Stimulated activated CD8-positive, alpha-beta memory T cell treated with anti-CD3 and anti-CD28 coated beads, Interleukin-15, amount 100 ng/mL, for 4 hours (primary cell): Measurements from ENCODE around the gene RNF17.
"Not testable (repeated sequence)": the region's sequence is repeated elsewhere in the genome, so short reads cannot be mapped to it uniquely, and the experiment has no call there.

Experiments used
- DNase-seq, 2 donors: peaks; one replicate each; pipeline ENCODE4 v3.0.0-alpha.2; 2020; ENCODE audit warnings: low read depth in 2 of 2

Gene RNF17

DNA sequence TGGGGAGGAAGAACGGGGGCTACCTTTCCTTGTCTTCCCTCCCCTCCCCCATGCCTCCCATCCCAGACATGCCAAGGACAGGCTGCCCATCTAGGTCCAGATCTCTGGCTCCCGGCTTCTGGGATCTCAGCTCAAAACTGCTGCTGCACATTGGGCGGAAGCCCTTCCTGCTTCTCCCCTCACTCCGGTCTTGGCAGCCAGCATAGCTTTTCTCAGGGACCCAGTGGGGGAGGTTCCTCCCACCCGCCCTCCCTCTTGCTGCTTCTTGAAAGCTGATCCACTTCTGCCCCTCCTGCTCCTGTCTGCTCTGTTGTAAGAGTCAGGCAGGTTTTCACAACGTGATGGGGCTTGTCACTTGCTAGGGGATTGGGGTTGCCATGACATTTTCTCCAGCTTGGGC is 21.7 kb upstream of the RNF17 start:
- no peak for DNase-seq

- DNase-seq, result no peak
Observed at GRCh38 chr13:24742977-24743376, 21.0 kb upstream of the RNF17 start.

DNA sequence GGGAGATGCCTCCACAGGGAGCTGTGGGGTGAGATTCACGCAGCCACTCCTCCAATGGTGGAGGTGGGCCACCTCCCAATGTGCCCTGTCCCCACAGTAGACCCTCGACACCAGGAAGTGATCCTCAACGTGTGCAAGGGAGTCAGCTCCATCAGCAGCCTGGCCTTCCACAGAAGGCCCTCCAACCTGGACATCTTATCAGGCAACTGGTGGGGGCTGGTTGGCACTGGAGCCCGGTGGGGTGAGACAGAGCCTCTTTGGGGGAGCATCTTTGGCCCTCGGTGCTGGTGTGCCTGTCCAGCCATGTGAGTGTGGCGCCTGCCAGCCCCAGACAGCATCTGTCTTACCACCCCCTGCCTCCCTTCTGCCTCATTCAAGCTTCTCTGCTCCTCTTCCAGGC is 19.7 kb upstream of the RNF17 start:
- DNase-seq, result no peak

DNA sequence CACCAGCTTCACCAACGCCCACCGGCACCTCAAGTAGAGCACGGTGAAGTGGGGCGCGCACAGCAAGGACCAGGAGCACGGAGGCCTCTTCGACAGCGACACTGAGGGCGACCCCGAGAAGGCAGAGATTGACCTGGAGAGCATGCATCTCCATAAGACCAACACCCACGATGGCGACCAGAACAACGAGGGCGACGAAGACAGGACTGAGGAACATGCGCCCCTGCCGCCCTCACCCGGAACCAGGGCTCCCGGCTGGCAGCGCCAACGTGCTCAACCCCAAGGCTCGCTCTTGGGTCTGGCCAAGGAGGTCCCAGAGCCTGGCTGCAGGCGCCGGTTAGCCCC is 18.5 kb upstream of the RNF17 start:
- DNase-seq, result no peak

GRCh38 chr13:24745861-24746617 is 17.9 kb upstream of the RNF17 start:
- no peak for DNase-seq

DNA sequence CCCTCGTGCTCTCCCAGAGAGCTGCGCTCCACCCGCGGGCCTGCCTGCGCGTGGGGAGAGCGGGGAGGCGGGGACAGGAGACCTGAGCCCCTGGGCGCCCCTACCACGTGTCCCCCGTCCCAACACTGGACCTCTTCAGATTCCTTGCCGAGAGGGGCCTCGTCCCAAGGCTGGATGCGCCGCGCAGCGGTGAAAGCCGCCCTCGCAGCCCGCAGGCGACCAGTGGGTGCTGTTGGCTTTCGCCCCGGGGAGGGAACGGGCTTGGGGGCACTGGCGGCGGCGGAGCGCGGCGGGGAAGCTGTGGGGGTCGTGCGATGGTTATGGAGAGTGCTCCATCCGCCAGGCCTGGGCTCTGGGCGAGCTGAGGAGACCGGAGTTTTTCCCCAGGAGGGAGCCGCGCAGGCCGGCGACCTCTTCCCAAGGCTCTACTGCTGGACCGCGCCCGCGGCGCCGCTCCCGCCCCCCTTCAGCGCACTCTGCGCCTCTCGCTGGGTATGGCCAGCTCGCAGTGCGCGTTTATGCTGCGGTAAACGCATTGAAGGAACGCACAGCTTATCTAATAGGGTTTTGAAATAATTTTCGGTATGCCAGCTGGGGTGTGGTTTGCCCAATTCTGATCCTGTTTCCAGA is 17.2 kb upstream of the RNF17 start:
- DNase-seq, result no peak

- no peak for DNase-seq
Observed at GRCh38 chr13:24747248-24748060, 16.5 kb upstream of the RNF17 start.

DNA sequence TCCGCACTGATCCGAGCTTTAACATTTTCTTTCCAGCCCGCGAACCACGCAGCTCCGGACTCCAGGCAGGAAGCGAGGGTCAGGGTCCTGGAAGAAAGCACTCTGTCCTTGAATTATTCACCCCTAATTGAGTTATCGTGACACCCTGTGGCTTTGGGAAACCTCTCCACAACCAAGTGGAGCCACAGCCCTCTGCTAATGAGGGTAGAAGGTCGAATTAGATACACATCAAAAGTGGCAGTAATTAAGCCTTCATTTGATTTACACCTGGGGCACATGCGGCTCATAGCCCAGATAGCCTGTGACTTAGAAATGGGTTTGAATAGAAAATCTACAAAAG is 15.9 kb upstream of the RNF17 start:
- no peak for DNase-seq

DNA sequence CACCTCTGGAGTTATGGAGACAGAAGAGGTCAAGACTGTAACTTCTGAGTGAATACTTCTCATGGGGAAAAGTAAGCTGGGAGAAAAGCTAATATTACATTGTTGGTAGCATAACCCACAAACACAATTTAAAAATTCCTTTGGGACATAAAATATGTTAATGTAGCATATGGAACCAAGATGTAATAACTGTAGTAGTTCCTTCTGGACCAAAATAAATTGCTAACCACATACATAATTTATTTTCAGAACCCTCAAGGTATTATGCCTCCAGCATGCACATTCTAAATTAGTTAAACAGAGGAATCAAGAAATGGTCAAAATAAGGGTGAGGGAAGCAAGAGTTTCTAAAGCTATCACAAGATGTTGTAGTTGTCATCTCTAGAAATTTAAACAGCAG is 4.8 kb upstream of the RNF17 start:
- no peak for DNase-seq

- DNase-seq, result no peak
Observed at GRCh38 chr13:24764276-24764630, 284 bp downstream of the RNF17 start.

DNA sequence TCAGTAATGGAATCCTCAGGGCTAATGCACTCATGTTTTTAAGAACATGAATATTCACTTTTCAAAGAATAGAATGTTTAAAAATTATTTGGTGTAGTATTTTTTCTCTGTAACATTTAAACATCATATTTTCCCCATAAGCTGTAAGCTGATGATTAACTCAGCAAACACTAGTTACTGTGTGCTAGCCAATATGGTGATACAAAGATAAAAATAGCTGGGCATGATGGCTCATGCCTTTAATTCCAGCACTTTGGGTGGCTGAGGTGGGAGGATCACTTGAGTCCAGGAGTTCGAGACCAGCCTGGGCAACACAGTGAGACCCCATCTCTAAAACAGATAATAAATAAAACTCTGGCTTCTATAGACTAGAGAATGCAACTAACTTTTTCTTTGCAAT is 13.2 kb downstream of the RNF17 start:
- DNase-seq, result no peak

GRCh38 chr13:24784319-24784718 is 20.4 kb downstream of the RNF17 start:
- no peak for DNase-seq

DNA sequence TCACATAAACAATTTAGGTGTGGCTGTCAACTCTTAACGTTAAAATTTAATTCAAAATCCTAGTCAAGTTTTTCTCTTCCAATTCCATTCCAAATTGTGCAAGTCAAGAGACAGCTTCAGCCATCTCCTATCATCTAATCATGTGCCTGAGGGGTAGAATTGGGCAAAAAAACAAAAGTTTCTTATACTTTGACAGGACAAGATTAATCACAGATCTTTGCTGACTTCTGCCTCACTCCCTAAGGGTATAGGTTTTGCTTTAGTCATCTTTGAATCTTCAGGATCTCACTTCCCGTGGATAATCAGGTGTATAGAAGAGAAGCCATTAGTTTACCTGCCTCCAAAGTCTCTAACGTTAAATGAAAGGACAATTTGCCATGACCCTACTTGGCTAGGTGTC is 24.6 kb downstream of the RNF17 start:
- DNase-seq, result no peak

- no peak for DNase-seq
Observed at GRCh38 chr13:24802074-24802473, 38.1 kb downstream of the RNF17 start.

DNA sequence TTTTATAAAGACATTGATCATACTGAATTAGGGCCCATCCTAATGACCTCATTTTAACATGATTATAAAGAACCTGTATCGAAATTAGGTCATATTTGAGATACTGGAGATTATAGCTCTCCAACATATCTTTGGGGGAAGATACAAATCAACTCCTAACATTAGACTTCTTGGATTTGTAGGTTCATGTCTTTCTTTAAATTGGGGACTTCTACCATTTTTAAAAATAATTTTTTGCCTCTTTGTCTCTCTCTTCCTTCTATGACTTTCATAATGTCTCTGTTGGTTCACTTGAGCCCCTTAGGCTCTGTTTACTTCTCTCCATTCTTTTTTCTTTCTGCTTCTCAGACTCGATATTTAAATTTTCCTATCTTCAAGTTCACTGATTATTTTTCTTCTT is 57.2 kb downstream of the RNF17 start:
- no peak for DNase-seq

GRCh38 chr13:24822640-24823039 is 58.7 kb downstream of the RNF17 start:
- no peak for DNase-seq

DNA sequence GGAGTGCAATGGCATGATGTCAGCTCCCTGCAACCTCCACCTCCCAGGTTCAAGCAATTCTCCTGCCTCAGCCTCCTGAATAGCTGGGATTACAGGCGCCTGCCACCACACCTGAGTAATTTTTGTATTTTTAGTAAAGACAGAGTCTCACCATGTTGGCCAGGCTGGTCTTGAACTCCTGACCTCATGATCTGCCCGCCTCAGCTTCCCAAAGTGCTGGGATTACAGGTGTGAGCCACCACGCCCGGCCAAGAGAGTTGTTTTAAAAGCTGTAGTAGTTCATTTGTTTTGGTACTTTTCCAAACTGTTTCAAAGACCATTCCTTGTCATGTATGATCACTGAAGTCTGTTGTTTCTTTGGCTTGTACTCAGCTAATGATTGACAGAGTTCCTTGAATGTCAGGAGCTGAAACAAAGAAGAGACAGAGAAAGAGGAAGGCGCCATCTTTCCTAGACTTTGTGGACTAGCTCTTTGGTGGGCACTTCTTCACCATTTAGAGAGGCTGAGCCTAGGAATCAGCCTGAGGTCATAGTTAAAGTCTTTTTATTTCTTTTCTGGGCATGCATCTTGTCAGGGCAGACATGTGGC is 59.2 kb downstream of the RNF17 start:
- not testable (repeated sequence) for DNase-seq

DNA sequence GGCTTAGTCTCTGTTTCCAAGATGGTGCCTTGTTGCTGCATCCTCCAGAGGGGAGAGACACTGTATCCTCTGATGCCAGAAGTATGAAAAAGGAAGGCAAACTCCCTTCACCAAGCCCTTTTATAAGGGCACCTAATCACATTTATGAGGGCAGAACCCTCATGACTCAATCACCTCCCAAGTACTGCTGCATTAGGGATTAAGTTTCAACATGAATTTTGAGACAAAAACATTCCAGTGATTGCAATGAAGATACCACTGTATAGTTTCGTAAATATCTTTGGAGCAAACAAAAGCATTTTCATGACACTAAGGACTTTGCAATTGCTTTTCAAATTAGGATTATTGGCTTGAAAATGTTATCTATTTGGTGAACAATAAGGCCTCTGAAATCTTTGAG is 63.8 kb downstream of the RNF17 start:
- DNase-seq, result no peak

- DNase-seq, result no peak
Observed at GRCh38 chr13:24834902-24835510, 71.0 kb downstream of the RNF17 start.

GRCh38 chr13:24837528-24837927 is 73.6 kb downstream of the RNF17 start:
- DNase-seq, result not testable (repeated sequence)

DNA sequence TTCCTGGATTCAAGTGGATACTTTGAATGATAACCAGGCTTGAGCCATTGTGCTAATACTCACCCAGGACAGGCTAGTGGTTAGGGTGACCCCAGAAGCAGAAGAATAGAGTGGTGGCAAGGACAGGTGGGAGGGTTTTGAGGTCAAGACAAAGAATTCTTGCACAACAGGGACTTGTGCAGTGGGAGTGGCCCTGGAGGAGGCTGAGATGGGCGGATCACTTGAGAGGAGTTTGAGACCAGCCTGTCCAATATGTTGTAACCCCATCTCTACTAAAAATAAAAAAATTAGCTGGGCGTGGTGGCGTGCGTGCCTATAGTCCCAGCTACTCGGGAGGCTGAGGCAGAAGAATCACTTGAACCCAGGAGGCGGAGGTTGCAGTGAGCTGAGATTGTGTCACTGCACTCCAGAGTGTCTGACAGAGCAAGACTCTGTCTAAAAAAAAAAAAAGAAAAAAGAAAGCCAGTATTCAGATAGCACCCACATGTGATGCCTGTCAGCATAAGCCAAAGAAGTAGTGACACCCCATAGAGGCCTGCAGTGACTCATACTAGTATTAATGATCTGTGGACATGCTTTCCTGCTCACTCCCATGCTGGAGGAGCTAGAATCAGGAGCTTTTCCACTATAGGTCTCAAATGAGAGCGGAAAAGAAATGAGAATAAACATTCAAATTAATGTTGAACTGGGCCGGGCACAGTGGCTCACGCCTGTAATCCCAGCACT is 78.7 kb downstream of the RNF17 start:
- no peak for DNase-seq

GRCh38 chr13:24851546-24851945 is 87.6 kb downstream of the RNF17 start:
- no peak for DNase-seq
